Measurements from ENCODE around the gene ASTN1.

Gene ASTN1

DNA sequence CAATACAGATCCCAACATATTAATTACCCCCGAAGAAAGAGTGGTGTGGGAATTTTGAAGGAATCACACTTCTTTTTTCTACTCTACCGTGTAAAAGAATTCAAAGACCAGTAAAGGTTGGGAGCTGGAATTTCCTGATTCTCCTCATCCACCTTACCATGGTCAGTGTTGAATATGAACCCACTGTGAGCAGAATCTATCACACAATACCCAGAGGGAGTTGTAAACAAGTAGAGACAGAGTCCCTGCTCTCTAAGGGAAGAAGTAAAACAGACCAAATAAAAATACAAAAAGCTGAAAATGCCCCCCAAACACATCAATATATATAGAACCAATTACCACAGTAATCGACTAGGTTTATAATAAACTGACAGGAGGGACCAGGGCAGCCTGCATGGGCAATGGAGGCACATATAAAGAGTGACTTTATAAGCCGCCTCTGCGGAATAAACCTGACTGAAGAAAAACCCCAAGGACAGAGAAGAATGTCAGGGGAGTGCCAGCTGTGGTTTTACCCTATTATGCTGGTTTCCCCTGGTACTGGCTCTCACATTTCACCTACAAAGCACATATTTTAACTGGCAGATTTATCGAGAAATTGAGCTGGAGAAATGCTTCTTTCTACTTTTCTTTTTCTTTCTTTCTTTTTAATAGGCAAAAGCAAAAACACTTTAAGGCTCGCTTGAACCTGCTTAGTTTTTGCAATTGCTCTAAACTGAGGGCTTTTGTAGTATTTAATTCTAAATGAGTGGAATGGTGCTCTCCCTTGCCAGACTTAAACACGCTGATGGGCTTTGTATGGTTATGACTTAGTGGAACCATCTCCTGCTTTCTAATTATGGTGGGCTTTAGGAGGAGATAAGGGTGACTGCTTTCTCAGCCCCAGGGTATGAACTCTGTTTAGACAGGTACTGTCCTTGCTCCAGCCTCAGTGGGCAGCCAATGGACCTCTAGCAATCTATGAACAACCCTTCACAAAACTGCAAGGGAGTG is 244.8 kb downstream of the ASTN1 start:
- DNase-seq, result no peak

- no peak for DNase-seq
These were observed 258.9 kb downstream of the ASTN1 start for GRCh38 chr1:176905648-176906047.

DNA sequence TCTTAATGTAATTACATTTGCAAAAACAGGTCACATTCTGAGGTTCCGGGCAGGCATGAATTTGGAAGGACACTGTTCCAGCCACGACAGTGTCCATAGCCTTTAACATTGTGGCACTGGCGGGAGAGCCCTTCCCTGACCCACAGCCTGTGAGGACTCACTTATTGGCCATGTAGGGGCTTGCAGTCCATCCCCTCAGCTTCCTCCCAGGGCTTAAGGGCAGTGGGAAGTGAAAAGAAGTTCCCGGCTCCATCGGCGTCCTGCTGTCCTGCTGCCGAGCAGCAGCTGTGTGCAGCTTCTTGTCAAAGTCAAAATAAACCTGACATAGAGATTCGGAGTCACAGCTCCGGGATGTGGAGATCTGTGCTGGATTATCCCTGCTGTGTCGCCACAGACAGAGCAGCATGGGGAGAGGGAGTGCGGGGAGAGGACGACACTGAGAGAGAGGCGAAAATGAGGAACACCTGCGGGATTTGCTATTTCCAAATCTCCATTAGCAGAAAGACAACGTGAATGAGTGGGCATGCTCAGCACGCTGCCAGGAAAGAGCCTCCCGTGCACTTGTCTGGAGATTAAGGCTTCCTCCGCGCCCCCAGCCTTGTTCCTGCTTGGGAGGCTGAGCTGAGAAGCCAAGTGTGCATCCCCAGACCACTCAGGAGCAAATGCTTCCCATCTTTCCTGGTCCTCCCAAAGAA is 260.3 kb downstream of the ASTN1 start:
- DNase-seq, result no peak

DNA sequence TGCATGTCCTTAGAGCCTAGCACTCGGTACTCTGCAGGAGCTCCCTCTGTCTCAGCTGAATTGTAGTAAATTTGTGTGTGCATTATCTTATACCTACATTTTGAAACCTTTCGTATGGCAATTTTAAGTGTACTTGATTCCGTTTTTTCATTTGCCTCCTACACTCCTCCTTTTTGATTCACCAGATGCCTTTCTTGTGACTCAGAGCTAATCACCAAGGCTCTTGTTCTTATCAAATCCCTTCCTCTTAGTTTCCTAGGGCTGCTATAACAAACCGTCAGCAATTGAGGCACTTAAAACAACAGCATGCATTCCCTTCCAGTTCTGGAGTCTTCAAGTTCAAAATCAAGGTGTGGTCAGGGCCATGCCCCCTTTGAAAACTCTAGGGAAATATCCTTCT is 261.0 kb downstream of the ASTN1 start:
- peak; percentile 29 for DNase-seq

GRCh38 chr1:176899321-176899720 is 265.2 kb downstream of the ASTN1 start:
- no peak for DNase-seq

DNA sequence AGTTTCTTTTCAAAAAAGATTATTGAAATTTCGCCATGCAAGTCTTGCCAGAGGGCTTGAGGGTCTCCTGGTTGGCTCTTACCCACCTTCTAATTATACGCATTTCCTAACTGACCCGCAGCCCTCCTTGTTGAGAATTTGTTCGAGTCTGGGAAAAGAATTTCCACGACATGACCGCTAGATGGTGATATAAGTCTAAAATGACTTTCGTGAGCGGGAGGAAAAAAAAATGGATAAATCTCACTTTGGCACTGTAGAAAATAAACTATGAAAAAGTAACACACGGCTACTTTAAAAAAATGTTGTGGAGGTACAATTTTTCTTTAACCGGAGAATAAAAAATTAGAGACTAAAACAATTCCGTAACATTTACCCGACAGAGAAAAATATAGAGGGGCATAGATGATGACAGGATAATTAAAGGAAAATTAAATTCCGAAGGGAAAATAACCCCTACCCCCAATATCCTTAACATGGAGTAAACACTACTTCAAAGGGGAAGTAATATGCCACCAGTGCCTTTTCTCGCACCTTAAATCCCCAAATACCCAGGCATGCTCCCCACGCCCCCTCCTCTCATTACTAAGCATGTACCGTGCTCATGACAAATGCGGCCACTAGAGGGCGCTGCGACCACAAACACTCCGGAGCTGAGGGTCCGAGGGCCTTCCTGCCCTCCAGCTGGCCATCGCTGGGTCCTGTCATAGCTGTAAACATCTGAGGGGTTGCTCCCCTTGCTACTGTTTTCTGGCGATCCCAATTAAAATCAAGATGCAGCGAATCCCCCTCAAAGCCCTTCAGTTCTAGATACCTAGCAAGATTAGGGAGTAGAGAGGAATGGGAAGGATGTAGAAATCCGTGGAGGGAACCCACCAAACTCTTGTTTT is 266.9 kb downstream of the ASTN1 start:
- peak; percentile 67 for DNase-seq

DNA sequence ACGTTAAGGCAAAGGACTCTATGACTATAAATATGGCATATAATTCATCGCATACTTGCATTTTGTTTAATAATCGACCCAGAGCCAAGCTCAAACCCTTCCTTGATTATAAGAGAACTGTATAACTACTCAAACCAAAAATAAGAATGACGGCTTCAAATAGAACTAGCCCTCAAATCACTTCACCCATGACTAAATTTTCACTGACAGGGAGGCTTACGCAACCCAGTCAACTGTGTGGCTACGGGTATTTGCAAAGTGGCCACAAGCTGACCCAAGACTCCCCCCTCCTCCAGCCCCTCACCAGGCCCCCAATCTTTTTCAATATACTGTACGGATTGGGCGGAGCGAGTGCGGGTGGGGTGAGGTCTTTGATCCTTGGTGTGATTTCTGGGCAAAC is 268.3 kb downstream of the ASTN1 start:
- DNase-seq, result no peak

DNA sequence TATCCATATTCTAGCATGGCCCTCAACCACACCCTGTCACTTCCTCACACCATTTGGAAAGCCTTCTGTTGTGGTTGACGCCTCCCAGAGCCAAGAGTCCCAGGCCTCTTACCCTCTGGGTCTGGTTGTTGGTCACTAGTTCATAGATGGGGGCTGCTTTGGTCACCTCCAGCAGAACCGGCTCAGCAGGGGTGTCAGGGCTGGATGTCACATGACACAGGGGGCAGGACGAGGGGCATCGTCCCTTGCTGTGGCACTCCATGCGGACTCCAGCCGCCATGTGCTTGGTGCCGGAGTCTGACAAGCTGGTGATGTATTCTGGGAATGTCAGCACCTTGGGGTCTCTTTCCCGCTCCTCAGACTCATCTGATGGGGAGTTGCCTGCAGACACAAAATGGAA is 270.1 kb downstream of the ASTN1 start:
- no peak for DNase-seq

DNA sequence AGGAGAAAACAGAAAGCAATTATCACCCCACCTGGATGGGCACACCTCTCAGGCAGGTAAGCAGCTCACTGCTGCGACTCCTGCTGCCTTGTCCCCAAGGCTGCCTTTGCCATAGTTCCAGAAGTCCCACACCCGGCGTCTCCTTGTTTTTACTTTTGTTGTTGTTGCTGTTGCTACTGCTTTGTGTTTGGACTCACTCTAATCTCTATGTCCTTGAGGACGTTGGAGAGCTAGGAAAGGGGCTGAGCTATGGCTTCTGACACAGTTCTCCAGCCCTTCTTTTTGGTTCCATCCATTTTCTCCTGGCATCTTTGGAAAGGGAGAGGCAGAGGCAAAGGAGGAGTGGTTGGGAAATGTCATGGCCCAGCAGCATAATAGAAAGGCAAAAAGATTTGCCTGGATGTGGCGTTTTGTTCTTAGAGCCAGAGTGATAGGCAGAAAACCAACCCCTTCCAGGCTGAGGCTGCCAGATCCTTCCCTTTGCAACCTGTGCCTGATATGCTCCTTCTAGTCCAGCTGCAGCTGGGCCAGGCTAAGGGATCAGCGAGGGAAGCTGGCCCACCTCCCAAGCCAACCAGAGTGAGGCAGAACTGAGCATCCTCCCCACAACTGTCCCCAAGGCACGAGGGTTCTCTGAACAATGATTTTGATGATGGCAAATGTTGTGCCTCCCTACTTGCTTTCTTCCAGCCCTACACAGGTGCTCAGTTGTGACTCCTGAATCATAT is 270.7 kb downstream of the ASTN1 start:
- no peak for DNase-seq

- no peak for DNase-seq
These were observed 276.0 kb downstream of the ASTN1 start for GRCh38 chr1:176888471-176889032.

GRCh38 chr1:176885751-176886150 is 278.8 kb downstream of the ASTN1 start:
- peak; percentile 72 for DNase-seq

GRCh38 chr1:176885341-176885740 is 279.2 kb downstream of the ASTN1 start:
- no peak for DNase-seq

DNA sequence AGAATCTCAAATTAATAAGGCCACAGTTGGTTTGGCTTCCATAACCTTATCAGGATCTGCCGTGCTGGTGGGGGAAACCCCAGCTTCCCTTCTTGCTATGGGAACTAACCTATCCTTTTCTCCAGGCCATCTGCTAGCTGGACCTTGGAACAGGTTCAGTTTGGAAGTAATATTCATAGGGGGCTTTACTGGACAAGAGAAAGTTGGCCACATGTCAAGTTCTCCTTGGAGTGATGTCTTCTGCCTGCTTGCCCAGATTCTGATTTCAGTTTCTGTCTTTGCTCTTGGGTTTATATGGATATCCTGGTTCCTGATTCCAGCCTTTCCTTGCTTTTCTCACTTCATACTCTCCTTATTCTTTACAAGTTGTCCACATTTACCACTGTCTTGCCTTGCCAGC is 279.6 kb downstream of the ASTN1 start:
- DNase-seq, result no peak

GRCh38 chr1:176884286-176884685 is 280.2 kb downstream of the ASTN1 start:
- no peak for DNase-seq

DNA sequence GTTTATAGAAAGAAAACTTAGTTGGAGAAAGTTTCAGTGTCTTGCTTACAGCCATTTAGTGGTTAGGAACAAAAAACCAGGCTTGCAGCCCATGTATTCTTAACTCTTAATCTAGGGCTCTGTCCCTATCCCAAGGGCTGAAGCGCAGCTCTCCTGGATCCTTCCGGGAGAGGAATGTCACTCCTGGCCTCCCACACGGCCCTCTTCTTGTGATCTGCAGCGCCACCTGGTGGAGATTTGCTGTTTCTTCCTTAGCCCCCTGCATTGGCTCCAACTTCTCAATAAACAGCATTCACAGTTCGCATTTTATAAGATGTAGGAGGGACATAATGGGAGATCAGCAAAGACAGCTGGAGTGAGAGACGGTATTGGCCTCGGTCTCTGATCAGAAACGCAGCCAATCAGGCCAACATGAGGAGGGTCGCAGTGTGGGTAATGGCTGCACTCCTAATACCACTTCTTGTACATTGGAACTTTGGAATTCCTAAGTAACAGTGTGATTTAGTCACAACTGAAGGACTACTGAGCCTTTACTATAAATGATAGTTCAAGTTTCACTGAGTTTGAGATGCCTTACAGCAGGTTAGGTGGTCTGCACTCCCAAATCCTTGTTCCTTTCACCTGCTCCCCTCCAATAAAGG is 283.4 kb downstream of the ASTN1 start:
- DNase-seq, result peak; percentile 74

DNA sequence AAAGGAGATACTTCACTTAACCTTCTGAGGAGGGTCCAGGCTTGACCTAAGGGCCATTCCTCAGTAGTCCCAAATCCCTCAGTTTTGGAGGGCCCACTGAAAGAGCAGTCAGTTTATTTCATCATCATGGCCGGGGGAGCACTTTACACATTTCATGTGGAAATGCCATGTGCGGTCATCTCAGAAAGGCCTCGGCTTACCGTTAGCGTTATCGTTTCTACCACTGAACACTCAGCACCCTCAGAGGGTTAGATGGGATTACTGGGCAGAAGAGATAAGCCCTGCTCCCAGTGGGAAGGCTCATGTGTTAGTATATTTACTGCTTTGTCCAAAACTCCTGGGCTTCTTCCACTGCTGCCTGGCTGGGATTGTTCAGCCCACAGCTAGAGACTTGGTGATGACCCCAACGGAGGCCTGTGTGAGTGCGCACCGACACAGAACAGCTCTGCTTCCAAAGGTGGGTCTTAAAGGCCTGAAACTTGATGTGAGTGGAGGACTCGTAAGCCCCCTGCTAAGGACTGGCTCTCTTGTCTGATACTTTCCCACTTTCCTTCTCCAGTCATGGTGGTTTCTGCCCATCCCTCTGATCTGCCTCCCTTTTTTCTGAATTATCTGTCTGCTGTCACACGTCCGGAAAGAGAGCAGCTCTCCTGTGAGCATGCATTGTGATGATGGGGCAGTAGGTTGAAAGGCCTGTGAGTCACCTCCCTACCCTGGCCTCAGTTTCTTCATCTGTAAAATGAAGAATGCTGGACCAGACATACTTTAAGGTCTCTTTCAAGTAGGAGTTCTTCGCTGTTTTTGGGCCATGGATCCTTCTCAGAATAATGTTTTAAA is 284.5 kb downstream of the ASTN1 start:
- DNase-seq, result no peak

DNA sequence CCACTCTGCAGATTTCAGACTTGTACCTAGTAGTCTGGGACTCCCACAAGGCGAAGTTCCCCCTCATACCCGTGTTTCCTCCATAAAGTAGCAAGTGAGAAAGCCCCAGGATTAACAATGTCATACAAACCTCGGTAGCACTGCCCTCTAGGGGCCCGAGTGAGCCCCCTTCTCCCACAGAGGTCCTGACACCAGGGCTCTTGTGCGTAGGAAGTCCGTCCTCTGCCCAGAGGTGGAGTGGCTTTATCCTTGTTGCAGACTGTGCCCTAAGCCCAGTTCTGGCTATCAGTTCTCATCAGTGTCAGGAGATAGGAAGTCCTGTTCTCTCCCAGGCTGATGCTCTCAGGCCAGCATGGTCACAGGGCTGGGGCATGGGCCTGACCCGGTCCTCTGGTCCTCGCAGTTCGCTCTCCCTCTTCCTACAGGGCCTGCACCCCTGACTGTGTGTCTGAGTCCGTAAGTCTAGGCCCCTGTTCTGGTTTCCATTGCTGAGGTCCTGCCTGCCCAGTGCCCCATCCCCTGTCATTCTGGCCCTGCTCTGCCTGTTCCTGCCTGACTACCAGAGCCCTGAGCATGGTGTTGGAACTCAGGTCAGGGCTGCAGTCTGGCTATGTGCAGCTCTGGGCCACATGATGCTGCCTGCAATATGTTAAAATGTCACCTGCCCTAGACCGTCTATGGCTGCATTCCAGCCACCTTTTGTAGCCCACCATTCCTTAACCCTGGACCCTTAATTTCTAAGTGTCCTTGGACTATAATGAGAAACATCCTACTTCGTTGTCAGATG is 285.6 kb downstream of the ASTN1 start:
- DNase-seq, result no peak

- DNase-seq, result no peak
These were observed 287.0 kb downstream of the ASTN1 start for GRCh38 chr1:176877557-176877956.

- no peak for DNase-seq
These were observed 287.5 kb downstream of the ASTN1 start for GRCh38 chr1:176876966-176877515.
